HG03565 (cell line): ENCODE data around the gene MED27.

Experiments used
- ATAC-seq: cut with Tn5 transposase; IDR thresholded peaks from one replicate; pipeline ENCODE4 v1.9.1; 2021; ENCODE audit warnings: mild to moderate bottlenecking, moderate library complexity; ENCODE audit not compliant: unreplicated experiment

MED27 gene

DNA sequence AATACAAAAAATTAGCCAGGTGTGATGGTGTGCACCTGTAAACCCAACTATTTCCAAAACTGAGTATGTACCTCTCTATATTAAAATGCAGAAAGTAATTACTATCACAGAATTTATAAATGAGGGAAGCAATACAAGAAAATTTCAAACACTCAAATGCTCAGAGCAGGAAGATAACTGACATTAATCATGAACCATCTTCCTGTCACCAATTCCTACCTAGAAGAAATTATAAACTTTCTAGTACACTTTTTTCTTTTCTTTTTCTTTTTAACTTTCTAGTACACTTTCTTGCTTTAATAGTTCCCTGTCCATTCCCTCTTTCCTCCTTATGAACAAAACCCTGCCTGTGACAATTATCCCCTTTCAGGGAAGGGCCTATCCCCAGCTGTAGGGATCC is 106.8 kb downstream of the MED27 start:
- ATAC-seq, result no peak

DNA sequence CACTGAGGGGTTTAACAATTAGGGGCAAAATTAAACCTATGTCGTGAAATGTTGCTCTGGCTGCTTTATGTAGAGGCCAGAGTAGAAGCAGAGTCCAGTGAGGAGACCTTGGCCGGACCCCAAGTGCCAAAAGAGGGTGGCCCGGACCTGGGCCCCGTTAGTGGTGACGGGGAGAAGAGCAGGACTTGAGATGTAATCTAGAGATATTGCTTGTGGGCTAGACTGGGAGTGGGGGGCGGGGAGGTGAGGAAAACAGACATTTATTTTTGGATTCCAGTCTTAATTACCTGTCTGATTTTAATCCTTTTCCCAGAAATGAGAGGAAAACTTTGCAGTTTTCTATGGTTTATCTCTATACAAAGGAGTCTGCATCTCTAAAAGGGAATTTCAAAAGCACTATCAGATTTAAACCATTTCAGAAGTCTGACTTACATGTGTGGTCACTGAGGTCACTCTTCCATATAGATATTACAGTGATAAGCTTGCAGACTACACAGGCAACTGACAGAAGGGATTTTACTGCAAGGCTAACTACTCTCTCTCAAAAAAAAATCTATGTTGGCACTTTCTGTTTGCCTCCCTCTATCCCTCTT is 108.1 kb downstream of the MED27 start:
- ATAC-seq, result no peak

DNA sequence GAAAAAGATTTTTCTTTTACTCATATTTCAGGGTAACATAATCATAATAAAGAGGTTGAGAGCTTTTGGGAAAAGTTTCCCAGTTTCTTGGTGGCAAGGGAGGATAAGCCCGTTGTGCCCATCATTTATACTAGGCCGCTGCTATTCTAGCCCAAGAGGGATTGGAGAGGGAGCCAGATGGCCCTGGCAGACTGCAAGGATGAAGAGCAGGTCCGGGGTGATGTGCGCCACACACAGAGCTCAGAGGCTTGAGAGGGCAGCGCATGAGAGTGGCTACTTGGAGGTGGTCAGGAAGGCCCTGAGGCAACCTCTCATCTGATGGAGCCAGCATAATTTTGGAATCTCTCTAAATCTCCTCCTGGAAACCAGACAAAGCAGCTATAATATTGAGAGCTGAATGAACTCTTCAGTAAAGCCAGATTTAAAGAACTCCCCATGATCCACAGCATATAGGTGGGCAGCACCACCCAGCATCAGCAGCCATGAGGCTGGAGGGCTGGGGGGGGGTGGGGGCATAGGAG is 110.1 kb downstream of the MED27 start:
- no peak for ATAC-seq

- no peak for ATAC-seq
These were observed 111.0 kb downstream of the MED27 start for GRCh38 chr9:131968632-131969031.

DNA sequence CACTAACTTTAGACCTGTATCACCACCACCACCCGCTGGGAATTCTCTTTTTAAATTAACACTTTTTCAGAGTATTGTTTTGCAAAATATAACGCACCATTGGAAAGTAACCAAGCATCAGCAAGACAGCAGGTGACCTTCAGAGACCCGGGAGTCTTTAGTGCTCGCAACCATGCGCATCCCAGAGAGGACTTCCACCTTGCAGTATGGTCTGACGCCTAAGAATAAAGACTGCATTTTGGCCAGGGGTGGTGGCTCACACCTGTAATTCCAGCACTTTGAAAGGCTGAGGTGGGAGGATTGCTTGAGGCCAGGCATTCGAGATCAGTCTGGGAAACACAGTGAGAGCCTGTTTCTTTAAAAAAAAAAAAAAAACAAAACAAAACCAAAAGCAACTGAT is 113.8 kb downstream of the MED27 start:
- no peak for ATAC-seq

GRCh38 chr9:131965103-131965502 is 114.6 kb downstream of the MED27 start:
- ATAC-seq, result no peak

DNA sequence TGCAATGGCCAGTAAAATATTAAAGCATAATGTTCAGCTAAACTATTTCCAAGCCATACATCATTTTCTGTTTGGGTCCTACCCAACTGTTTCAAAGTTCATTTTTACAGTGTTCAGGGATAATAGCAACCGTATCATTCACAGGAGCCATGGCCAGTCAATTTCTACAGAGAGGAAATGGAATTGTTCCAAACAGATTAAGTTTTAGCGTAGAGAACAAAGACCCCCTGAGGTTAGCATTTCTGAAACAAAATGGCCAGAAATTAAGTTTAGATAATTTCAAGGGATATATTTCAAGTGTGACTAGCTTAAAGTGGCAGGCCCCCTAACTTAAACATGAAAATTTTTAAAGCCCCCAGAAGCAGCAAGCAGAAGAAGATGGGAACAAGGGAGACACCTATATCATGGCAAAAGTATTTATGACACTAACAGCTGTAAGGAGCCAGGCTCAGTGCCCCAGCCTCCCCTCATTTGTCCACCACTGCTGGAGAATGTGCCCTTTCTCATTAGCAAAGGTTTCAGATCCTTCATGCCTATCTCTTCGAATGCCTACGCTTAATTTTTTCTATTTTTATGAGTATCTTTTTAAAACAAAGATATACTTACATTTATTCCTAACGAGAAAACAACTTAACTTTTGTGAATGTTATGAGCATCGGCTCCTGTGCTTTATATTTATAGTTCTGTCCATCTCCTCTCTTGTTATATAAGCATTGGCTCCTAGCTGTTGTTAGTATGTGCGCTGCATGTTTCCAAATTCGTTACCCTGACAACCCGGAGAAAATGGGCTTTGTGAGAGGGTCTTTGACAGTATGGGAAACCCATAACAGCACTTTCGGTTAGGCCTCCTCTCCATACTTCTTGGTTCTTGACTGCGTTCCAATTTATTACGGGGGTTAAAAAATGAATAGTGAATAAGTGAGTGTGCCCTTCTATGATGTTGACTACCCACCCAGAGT is 116.3 kb downstream of the MED27 start:
- no peak for ATAC-seq

DNA sequence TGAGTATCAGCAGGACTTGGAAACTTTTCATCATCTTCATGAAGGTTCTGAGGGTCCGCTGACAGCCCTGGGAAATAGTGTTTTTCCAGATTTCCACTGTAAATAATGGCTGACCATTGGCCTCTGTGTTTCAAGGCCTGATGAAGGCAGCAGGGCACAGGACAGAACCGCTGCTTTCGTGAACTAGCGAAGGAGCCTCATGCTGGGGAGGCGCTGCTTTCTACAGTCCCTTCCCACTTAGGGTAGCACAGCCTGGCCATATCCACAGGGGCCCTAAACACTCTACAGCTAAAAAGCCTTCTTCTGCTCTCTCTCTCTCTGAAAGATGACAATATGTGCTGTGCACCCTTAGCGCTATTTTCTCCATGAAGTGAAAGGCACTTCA is 118.2 kb downstream of the MED27 start:
- ATAC-seq, result no peak

DNA sequence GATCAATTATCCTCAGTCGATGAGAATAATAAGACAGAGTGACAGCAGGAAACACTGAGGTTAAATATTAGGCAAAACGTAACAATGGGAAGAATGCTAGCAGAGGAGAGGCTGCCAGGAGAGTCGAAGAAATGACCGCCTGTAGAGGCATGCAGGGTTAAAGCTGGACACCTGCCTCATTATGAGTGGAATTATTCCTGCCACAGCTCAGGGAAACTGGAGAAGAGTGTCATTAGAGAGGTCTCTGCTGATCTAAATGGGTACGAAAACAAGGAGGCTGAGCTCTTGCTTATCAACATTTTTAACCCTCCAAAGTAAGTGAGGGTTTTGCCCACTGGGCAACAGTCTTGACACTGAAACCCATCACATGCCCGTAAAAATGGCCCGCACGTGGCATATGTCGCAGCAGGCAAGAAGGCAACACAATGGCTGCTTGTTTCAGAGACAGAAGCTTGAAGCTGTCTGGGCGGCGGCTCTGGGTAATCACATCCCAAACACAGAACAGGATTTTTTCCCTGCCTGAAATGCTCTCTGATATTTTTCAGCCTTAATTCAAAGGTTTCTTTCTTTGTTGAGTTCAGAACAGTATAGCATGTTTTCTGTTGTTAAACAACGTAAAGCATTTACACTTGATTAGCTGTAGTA is 118.7 kb downstream of the MED27 start:
- ATAC-seq, result no peak

GRCh38 chr9:131960311-131960710 is 119.4 kb downstream of the MED27 start:
- no peak for ATAC-seq

DNA sequence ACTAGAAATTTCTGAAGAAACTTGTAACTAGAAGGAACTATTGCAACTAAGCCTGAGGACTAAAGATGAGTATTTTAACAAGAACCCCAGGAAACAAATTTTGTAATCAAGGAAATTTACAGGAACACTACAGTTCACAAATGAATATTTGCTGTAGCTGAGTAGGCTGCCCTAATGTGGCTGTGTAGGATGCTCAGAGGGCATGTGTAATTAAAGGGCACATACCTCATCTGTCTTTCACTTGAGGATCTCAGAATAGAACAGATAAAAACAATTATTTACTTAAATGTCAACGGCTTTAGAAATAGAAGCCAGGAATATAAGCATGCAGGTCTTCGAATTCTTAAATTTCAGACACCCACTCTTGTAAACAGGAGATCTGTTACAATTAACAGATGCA is 119.8 kb downstream of the MED27 start:
- no peak for ATAC-seq

GRCh38 chr9:131959056-131959455 is 120.6 kb downstream of the MED27 start:
- no peak for ATAC-seq

DNA sequence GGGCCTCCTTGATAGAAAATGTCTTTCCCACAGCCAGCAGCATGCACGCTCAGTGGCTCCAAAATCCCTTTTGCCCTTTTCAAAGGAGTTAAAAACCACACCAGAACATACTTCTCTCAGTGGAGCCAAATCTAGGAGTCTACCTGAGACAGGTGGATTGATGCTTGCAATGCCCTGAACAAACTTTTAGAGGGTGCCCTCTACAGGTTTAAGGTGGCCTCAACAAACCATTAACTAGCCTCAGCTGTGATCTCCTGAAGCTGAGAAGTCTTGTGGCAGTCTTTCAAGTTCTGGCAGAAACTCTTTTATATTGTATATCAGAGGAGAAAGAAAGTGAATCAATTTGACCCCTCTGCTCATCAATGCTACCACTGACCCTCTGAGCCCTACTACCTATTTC is 125.4 kb downstream of the MED27 start:
- ATAC-seq, result no peak

- no peak for ATAC-seq
These were observed 127.8 kb downstream of the MED27 start for GRCh38 chr9:131951905-131952304.

GRCh38 chr9:131951155-131951554 is 128.5 kb downstream of the MED27 start:
- ATAC-seq, result no peak

GRCh38 chr9:131950487-131950886 is 129.2 kb downstream of the MED27 start:
- ATAC-seq, result no peak

DNA sequence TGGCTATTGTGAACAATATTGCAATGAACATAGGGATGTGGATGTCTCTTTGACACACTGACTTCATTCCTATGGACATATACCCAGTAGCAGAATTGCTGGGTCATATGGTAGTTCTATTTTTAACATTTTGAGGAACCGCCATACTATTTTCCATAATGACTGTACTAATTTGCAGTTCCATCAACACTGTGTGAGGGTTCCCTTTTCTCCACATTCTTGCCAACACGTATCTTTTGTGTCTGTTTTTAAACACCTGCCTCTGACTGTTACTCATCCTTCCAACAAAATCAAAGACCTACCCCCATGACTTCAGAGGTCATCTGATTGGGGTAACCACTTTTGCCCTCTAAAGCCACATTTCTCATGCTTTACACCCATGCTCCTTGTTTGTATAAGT is 133.5 kb downstream of the MED27 start:
- no peak for ATAC-seq

- no peak for ATAC-seq
These were observed 136.3 kb downstream of the MED27 start for GRCh38 chr9:131943351-131943841.

DNA sequence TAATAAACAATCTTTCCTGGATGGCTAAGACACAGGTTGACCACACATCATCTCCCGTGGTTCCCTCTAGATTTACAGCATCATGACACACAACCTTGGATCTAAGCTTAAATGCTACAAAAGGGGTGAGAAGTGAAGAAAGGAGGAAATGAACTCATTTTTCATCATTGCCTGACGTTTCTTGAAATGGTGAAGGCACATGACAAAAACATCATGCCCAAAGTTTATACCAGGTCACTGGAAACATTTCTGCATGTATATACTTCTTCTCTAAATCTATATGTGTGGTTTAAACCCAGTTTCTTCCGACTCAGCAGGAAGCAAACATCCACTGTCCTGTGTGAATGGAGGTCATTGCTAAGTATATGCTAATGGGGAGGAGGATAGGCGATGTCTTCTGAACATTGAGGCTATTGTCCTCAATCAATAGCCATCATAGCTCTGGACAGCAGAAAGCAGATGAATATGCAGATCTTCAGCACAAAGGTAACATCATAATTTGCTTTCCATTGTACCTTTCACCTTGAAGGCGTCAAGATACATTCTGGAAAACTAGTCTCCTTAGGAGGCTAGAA is 137.4 kb downstream of the MED27 start:
- no peak for ATAC-seq

- no peak for ATAC-seq
These were observed 142.2 kb downstream of the MED27 start for GRCh38 chr9:131937451-131937850.

DNA sequence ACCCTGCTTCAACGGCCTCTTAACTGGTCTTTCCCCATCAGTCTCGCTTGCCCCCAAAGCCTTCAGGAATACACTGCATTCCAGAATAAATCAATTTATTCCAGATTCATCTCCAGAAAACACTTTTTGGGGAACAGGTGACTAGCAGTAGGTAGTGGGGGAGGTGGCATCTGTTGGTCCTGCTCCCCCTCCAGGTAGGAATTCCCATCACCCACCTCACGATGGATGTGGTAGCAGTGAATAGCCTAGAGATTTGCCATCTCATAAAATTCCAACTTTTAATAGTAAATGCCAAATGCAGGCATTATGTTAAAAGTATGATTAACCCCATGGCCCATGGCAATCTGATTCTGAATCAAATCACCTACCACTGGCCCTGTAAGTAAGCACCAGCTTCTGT is 142.7 kb downstream of the MED27 start:
- ATAC-seq, result no peak
